ENCODE measurements around the gene SHC4. TPM values are rescaled to one million over a fixed set of nuclear protein-coding genes. Genes with fewer than 3 reads are reported as not detected.
"Not testable (repeated sequence)": the region's sequence is repeated elsewhere in the genome, so short reads cannot be mapped to it uniquely, and the experiment has no call there.

SHC4 gene
- total RNA-seq, 1 donor from 2014 or later = 0.33 TPM

- DNase-seq (ENCODE audit: low read depth, low spot score) = no peak
These were observed 80.0 kb downstream of the SHC4 start for GRCh38 chr15:48883699-48884098.

- no peak for DNase-seq (ENCODE audit: low read depth, low spot score)
These were observed 83.6 kb downstream of the SHC4 start for GRCh38 chr15:48880070-48880634.

GRCh38 chr15:48877630-48878595, 85.8 kb downstream of the SHC4 start, which contains the start of gene EID1:
Gene EID1 (plus strand): TSS chr15:48878134. CDS start chr15:48878177, 43 bp downstream.
- peak; percentile 76 for DNase-seq (ENCODE audit: low read depth, low spot score)

GRCh38 chr15:48876057-48876456, 87.7 kb downstream of the SHC4 start:
- DNase-seq (ENCODE audit: low read depth, low spot score) = no peak

GRCh38 chr15:48875241-48875960, 88.3 kb downstream of the SHC4 start:
- no peak for DNase-seq (ENCODE audit: low read depth, low spot score)

- no peak for DNase-seq (ENCODE audit: low read depth, low spot score)
These were observed 91.1 kb downstream of the SHC4 start for GRCh38 chr15:48872632-48873031.

GRCh38 chr15:48871542-48871941, 92.2 kb downstream of the SHC4 start:
- no peak for DNase-seq (ENCODE audit: low read depth, low spot score)

GRCh38 chr15:48869966-48870365, 93.8 kb downstream of the SHC4 start:
- DNase-seq (ENCODE audit: low read depth, low spot score) = no peak

GRCh38 chr15:48868536-48868935, 95.2 kb downstream of the SHC4 start:
- DNase-seq (ENCODE audit: low read depth, low spot score) = no peak

- no peak for DNase-seq (ENCODE audit: low read depth, low spot score)
These were observed 95.7 kb downstream of the SHC4 start for GRCh38 chr15:48868023-48868422.

- DNase-seq (ENCODE audit: low read depth, low spot score) = no peak
These were observed 97.6 kb downstream of the SHC4 start for GRCh38 chr15:48866141-48866563.

- no peak for DNase-seq (ENCODE audit: low read depth, low spot score)
These were observed 98.2 kb downstream of the SHC4 start for GRCh38 chr15:48865370-48866079.

- DNase-seq (ENCODE audit: low read depth, low spot score) = no peak
These were observed 101.0 kb downstream of the SHC4 start for GRCh38 chr15:48862705-48863104.

- DNase-seq (ENCODE audit: low read depth, low spot score) = peak; percentile 44
These were observed 101.8 kb downstream of the SHC4 start for GRCh38 chr15:48861813-48862431.

- DNase-seq (ENCODE audit: low read depth, low spot score) = no peak
These were observed 104.3 kb downstream of the SHC4 start for GRCh38 chr15:48859426-48859825.

- no peak for DNase-seq (ENCODE audit: low read depth, low spot score)
These were observed 105.3 kb downstream of the SHC4 start for GRCh38 chr15:48858401-48858800.

- no peak for DNase-seq (ENCODE audit: low read depth, low spot score)
These were observed 106.8 kb downstream of the SHC4 start for GRCh38 chr15:48856942-48857341.

GRCh38 chr15:48855501-48856440, 107.9 kb downstream of the SHC4 start:
- DNase-seq (ENCODE audit: low read depth, low spot score) = no peak

- DNase-seq (ENCODE audit: low read depth, low spot score) = not testable (repeated sequence)
These were observed 109.3 kb downstream of the SHC4 start for GRCh38 chr15:48854434-48854833.

- DNase-seq (ENCODE audit: low read depth, low spot score) = no peak
These were observed 111.8 kb downstream of the SHC4 start for GRCh38 chr15:48851956-48852355.
